GM18867 (cell line): Measurements from ENCODE around the gene CLK3.
"Not testable (repeated sequence)": the region's sequence is repeated elsewhere in the genome, so short reads cannot be mapped to it uniquely, and the experiment has no call there.

Source experiments
- ATAC-seq: cut with Tn5 transposase; IDR thresholded peaks from one replicate; pipeline ENCODE4 v1.9.1; 2021; ENCODE audit warnings: mild to moderate bottlenecking, moderate library complexity; ENCODE audit not compliant: unreplicated experiment

CLK3 gene

GRCh38 chr15:74641151-74641550 lies 25.5 kb downstream of the CLK3 start:
- no peak for ATAC-seq

- no peak for ATAC-seq
Measured at GRCh38 chr15:74642348-74642733, 26.7 kb downstream of the CLK3 start.

GRCh38 chr15:74642734-74643664 lies 27.4 kb downstream of the CLK3 start:
- no peak for ATAC-seq

GRCh38 chr15:74643665-74644204 lies 28.1 kb downstream of the CLK3 start:
- no peak for ATAC-seq

GRCh38 chr15:74646480-74646879 lies 30.8 kb downstream of the CLK3 start:
- no peak for ATAC-seq

GRCh38 chr15:74648051-74648842 lies 32.6 kb downstream of the CLK3 start:
- ATAC-seq = no peak

- no peak for ATAC-seq
Measured at GRCh38 chr15:74651242-74651741, 35.7 kb downstream of the CLK3 start.

- no peak for ATAC-seq
Measured at GRCh38 chr15:74653426-74654102, 37.9 kb downstream of the CLK3 start.

GRCh38 chr15:74655424-74655823 lies 39.8 kb downstream of the CLK3 start:
- no peak for ATAC-seq

- ATAC-seq = no peak
Measured at GRCh38 chr15:74656935-74657535, 41.4 kb downstream of the CLK3 start.

- no peak for ATAC-seq
Measured at GRCh38 chr15:74657846-74658245, 42.2 kb downstream of the CLK3 start.

- ATAC-seq = not testable (repeated sequence)
Measured at GRCh38 chr15:74661280-74661679, 45.6 kb downstream of the CLK3 start.

GRCh38 chr15:74662064-74662860 lies 46.6 kb downstream of the CLK3 start:
- ATAC-seq = no peak

GRCh38 chr15:74663303-74664027 lies 47.8 kb downstream of the CLK3 start:
- ATAC-seq = no peak

- ATAC-seq = no peak
Measured at GRCh38 chr15:74664028-74664616, 48.5 kb downstream of the CLK3 start.

- ATAC-seq = no peak
Measured at GRCh38 chr15:74664670-74665069, 49.0 kb downstream of the CLK3 start.

GRCh38 chr15:74667975-74668374 lies 52.3 kb downstream of the CLK3 start:
- ATAC-seq = no peak

- no peak for ATAC-seq
Measured at GRCh38 chr15:74669627-74670026, 54.0 kb downstream of the CLK3 start.

- no peak for ATAC-seq
Measured at GRCh38 chr15:74674161-74674560, 58.5 kb downstream of the CLK3 start.
